ENCODE data around the gene WDR45B.

GRCh38 chr17:82655523-82655922 lies 7.3 kb upstream of the WDR45B start:
- TF ChIP-seq USF2 (IDR thresholded peaks at IDR 0.05; ENCODE audit: borderline replicate concordance, low read depth, low read length): no peak
- TF ChIP-seq POLR2AphosphoS5 (IDR thresholded peaks at IDR 0.05; ENCODE audit: low read depth, low read length): no peak
- no peak for TF ChIP-seq MXI1 (IDR thresholded peaks at IDR 0.05; ENCODE audit: low read depth, low read length)
- TF ChIP-seq FOXJ3 (CRISPR knock-in tag; IDR thresholded peaks at IDR 0.05): no peak
- TF ChIP-seq RCOR1 (IDR thresholded peaks at IDR 0.05; ENCODE audit: low read length): no peak
- no peak for TF ChIP-seq EZH2phosphoT487 (IDR thresholded peaks at IDR 0.05; ENCODE audit: borderline replicate concordance, low read depth)
- no peak for TF ChIP-seq GABPA (IDR thresholded peaks at IDR 0.05; ENCODE audit: low read depth)
- no peak for TF ChIP-seq EP300 (IDR thresholded peaks at IDR 0.05; ENCODE audit: borderline replicate concordance in 1 of 2, low read depth in 1 of 2, low read length in 1 of 2)
- TF ChIP-seq CTCF (IDR thresholded peaks at IDR 0.05): no peak
- TF ChIP-seq REST (IDR thresholded peaks at IDR 0.05; ENCODE audit: low read depth, low read length): no peak
- no peak for TF ChIP-seq SMC3 (IDR thresholded peaks at IDR 0.05; ENCODE audit: low read depth, low read length)
- TF ChIP-seq GATA2 (CRISPR knock-in tag; IDR thresholded peaks at IDR 0.05): no peak

Measured in SK-N-SH (cell line).